ENCODE results near the gene TBC1D9B.

- TF ChIP-seq EZH2 (IDR thresholded peaks at IDR 0.05; ENCODE audit: insufficient read depth, poor library complexity, severe bottlenecking) (no peak), EZH2phosphoT487 (IDR thresholded peaks at IDR 0.05; ENCODE audit: insufficient read depth, low read depth) (no peak)
These were observed 40.2 kb downstream of the TBC1D9B start for GRCh38 chr5:179867476-179867875.
